Measurements from ENCODE around the gene OSBP.
"Not testable (repeated sequence)": the region's sequence is repeated elsewhere in the genome, so short reads cannot be mapped to it uniquely, and the experiment has no call there.

OSBP gene, protein sequence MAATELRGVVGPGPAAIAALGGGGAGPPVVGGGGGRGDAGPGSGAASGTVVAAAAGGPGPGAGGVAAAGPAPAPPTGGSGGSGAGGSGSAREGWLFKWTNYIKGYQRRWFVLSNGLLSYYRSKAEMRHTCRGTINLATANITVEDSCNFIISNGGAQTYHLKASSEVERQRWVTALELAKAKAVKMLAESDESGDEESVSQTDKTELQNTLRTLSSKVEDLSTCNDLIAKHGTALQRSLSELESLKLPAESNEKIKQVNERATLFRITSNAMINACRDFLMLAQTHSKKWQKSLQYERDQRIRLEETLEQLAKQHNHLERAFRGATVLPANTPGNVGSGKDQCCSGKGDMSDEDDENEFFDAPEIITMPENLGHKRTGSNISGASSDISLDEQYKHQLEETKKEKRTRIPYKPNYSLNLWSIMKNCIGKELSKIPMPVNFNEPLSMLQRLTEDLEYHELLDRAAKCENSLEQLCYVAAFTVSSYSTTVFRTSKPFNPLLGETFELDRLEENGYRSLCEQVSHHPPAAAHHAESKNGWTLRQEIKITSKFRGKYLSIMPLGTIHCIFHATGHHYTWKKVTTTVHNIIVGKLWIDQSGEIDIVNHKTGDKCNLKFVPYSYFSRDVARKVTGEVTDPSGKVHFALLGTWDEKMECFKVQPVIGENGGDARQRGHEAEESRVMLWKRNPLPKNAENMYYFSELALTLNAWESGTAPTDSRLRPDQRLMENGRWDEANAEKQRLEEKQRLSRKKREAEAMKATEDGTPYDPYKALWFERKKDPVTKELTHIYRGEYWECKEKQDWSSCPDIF

DNA sequence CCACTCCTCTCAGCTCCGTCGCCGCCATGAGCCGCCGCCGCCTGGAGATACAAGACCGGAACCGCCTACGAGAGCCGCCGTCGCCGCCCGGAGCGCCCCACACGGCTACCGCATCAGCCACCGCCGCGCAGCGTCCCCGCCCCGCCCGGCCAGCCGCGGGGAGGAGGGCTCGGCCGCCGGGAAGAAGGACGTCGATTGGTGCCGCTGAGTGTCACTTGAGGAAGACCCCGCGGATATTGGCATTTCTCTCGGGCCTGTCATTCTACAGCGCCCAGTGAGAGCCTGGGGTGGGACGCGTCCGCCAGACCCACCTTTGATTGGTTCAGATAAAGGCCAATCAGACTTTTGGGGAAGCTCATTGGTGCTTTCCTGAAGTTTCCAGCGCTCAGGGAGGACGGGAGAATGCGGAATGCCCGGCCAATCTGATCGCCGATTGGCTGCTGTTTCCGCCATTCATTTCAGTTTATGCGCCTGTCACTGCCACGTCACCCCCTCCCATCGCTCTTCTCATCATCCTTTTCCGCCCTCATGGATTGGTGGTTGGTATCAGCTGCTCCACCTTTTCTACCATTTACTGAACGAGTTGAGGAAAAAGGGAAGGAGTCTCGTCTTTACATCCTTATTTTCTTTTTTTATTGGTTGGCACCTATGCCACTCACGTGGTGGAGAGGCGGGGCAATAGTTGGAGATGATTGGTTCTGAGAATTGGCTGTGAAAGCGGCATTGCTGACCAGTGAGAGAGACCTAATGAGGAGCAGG, at the start of gene OSBP:
OSBP (minus strand) TSS at position 138 of the 759 bp plus-strand sequence; CDS start at position 28, 110 bp downstream.
- DNase-seq (ENCODE audit: low read depth in 3 of 3, low spot score in 1 of 3) = peak; percentile 87 to 96 (median 95)

DNA sequence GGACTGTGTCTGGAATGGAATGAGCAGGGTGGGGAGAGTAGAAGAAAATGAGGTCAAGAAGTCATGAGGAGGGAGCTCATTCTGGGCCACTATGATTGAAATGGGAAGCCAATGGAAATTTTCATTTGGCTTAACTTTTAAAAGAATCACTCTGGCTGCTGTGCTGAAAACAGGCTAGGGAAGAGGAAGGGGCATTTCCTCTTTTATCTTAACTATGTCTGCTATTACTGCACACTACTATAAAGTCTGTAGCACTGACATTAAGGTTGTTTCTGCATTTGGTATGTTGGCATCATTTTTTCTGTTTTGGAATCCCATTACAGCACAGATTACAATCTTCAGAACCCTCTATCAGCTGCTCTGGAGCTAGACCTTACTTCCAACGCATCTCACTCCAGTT, 45.0 kb upstream of the OSBP start:
- DNase-seq (ENCODE audit: low read depth in 3 of 3, low spot score in 1 of 3) = no peak

DNA sequence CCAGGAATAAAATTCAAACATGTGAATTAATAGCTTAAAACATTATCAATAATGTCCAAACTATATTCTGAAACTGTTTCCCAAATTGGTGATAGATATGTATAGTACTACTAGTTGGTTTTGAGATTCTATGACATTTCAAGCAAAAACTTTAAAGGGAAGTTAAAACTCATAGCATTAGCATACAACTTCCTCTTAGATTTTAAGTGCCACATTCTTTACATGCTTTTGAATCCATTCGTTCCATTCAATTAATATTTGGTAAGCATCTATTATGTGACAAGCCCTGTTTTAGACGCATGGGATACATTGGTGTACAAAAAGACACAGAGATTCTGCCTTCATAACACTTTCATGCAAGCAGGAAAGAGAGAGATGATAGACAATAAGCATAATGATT, 44.4 kb upstream of the OSBP start:
- no peak for DNase-seq (ENCODE audit: low read depth in 3 of 3, low spot score in 1 of 3)

DNA sequence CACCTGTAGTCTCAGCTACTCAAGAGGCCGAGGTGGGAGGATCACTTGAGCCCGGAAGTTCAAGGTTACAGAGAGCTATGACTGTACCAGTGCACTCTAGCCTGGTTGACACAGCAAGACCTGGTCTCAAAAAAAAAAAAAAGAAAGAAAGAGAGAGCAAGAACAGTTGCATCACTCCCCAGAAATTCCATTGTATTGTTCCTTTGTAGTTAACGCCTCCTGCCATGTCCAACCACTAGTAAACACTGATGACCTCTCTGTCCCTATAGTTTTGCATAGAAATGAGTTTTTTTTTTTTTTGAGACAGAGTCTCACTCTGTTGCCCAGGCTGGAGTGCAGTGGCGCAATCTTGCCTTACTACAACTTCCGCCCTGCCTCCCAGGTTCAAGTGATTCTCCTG, 42.5 kb upstream of the OSBP start:
- no peak for DNase-seq (ENCODE audit: low read depth in 3 of 3, low spot score in 1 of 3)

DNA sequence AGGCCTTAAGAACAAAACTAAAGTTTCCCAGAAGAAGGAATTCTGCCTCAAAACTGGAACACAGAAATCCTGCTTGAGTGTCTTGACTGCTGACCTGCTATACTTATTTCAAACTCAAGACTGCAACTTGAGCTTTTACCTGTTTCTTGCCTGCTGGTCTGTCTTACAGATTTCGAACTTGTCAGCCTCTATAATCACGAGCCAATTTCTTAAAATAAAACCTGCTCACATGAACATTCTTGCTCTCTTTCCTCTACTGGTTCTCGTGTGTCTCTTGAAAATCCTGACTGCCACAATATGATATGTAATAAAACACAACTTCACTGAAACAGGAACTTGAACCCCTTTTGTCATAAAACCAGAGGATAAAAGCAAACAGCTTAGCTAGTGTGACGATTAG, 39.3 kb upstream of the OSBP start:
- no peak for DNase-seq (ENCODE audit: low read depth in 3 of 3, low spot score in 1 of 3)

DNA sequence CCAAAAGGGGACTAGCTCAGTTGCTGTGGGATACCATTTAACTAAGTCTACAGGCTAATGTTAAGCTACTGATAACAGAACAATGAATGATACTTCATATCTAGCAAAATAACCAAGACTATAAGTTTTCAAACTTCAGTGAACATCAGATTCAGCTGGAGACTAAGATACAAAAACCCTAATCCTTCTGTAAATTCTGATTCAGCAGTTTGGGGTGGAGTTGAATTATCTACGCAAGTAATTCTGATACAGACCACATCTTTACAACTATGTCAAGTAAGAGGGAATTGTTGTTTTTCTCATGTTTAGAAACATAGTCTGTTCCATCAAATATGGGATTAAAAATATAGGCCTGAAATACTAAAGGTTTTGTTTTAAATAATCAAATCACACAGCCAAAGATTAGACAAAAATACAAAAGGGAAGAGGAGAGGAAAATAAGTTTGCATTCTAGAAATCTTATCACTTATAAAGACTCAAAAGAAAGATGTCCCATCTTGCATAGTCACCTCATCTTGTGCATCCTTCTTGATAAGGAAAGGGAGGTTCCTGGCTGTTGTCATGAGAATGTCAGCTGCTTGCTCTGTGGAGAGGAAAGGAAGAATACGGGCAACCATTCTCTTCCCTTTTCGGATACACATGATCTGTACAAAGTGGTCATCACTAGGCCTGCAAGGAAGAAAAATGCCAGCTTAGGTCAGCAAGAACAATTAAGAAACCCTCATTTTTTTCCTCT, 31.8 kb upstream of the OSBP start:
- no peak for DNase-seq (ENCODE audit: low read depth in 3 of 3, low spot score in 1 of 3)

DNA sequence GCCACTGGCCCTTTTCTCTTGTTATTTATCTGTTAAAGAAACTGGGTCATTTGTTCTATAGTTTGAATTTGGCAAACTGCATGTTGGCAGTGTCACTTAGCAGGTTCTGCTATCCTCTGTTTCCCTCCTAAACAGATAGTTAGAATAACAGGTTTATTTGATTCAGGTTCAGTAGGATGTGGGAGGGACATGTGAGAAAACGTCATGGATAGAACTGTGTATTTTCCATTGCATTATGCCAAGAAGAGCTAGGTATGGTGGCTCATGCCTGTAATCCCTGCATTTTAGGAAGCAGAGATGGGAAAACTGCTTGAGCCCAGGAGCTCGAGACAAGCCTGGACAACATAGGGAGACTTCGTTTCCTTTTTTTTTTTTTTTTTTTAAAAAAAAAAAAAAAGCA, 29.0 kb upstream of the OSBP start:
- DNase-seq (ENCODE audit: low read depth in 3 of 3, low spot score in 1 of 3) = no peak

DNA sequence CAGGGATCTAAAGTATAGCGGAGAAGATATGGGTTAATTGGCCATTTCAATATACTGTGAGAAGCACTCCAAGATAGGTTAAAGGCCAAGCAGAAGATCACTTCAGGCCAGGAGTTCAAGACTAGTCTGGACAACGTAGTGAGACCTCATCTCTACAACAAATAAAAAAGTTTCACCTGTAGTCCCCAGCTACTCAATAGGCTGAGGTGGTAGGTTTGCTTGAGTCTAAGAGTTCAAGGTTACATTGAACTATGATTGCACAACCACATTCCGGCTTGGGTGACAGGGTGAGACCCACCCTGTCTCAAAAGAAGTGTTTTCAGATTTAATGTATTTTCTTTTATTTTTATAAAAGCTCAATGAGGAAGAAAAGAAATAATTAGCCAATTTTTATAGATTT, 27.8 kb upstream of the OSBP start:
- DNase-seq (ENCODE audit: low read depth in 3 of 3, low spot score in 1 of 3) = no peak

DNA sequence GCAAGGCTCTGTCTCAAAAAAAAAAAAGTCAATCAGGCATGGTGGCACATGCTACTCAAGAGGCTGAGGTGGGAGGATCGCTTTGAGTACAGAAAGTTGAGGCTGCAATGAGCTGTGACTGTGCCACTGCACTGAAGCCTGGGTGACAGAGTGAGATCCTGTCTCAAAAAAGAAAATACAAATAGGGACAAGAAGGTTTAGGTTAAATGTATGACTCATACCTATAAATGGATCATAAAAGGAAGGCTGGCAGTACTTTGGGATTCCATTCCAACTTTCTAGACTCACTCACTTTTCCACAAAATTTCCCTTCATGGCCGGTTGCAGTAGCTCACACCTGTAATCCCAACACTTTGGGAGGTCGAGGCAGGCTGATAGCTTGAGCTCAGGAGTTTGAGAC, 25.6 kb upstream of the OSBP start:
- DNase-seq (ENCODE audit: low read depth in 3 of 3, low spot score in 1 of 3) = no peak

DNA sequence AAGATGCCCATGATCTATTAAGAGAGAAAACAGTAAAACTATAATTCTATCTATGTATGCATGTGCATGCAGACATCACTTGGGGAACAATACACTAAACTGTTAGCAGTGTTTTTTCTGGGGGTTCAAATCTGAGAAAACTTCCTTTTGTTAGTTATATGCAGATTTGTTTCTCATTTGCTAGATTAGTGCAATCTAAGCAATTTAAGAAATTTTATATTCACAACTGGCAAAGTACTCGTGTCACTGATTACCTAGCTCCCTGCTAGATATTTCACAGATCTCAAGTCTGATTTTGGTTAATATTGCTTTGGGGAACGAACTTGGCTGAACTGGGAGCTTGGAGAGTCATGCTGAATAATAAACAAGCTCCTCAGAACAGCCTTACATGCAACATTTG, 14.9 kb upstream of the OSBP start:
- no peak for DNase-seq (ENCODE audit: low read depth in 3 of 3, low spot score in 1 of 3)

DNA sequence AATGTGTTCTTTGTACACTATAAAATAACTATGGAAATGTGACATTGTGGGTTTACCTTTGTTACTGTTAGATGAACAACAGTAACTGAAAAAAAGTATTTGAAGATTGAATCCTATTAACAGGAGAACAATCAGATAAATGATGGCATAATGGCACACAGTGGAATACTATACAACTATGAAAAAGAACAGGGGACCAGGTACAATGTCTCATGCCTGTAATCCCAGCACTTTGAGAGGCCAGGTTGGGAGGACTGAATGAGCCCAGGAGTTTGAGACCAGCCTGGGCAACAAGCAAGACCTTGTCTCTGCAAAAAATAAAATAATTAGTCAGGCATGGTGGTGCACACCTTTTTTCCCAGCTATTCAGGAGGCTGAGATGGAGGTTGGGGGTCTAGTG, 14.4 kb upstream of the OSBP start:
- DNase-seq (ENCODE audit: low read depth in 3 of 3, low spot score in 1 of 3) = no peak

DNA sequence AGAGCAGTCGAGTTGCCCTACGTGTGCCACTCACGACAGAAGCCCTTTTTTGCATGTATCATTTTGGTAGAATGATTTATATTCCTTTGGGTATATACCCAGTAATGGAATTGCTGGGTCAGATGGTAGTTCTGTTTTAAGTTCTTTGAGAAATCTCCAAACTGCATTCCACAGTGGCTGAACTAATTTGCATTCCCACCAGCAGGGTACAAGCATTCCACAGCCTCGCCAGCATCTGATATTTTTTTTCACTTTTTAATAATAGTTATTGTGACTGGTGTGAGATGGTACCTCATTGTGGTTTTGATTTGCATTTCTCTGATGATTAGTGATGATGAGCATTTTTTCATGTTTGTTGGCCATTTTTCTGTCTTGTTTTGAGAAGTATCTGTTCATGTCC, 11.4 kb upstream of the OSBP start:
- not testable (repeated sequence) for DNase-seq (ENCODE audit: low read depth in 3 of 3, low spot score in 1 of 3)

DNA sequence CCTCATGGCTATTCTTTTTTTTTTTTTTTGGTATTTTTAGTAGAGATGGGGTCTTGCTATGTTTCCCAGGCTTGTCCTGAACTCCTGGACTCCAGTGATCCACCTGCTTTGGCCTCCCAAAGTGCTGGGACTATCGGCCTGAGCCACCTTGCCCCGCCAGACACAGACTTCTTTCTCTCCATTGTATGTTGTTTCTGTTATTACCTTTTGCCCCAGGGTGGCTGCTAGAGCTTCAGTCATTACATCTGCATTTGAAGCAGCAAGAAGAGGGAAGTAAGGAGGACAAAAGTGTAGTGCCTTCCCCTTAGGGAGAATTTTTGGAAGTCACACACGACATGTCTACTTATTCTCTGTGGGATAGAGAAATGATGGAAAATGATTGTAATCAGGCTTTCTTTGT, 10.1 kb upstream of the OSBP start:
- DNase-seq (ENCODE audit: low read depth in 3 of 3, low spot score in 1 of 3) = no peak

DNA sequence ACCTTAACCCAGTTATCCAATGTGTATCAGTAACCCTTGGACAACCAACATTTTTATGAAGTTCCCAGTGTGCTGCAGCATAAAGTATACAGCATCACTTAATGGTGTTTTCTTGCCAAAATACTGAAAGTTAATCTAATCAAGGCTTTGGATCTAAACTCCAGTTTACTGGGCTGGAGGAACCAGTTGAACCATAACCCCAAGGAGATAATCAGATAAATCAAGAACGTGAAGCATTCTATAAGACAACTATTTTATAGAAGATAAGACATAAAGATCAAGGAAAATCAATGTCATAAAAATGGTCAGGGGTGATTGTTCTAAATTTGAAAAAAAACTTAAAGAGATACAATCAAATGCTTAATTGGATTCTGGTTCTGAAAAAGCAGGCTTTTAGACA, 2.3 kb upstream of the OSBP start:
- DNase-seq (ENCODE audit: low read depth in 3 of 3, low spot score in 1 of 3) = no peak

DNA sequence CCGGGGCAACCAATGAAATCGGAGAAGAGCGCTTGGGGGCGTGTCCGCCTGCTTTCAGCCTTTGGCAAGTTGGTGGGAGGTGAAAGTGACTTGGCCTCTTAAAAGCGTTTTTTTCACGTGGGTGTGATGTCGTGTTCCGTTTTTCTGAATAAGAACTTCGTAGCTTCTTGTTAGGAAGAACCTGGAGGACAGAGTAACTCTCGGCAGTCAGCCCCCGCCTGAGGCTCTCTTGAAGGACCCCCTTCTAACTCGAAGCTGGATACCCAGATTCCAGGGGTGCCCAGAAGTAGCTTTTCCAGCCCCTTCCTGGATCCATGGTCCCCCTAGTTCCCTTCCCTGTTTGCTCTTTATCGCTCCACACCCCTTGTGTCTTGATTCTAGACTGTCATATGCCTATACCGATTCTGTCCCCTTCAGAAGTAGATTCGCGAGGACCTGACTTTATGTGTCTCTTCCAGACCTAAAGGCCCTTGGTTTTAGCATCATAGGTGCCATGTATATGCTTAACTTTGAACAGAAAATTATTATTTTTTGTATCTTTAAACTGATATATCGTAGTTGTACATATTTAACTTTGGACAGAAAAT, 915 bp upstream of the OSBP start:
- DNase-seq (ENCODE audit: low read depth in 3 of 3, low spot score in 1 of 3) = no peak

DNA sequence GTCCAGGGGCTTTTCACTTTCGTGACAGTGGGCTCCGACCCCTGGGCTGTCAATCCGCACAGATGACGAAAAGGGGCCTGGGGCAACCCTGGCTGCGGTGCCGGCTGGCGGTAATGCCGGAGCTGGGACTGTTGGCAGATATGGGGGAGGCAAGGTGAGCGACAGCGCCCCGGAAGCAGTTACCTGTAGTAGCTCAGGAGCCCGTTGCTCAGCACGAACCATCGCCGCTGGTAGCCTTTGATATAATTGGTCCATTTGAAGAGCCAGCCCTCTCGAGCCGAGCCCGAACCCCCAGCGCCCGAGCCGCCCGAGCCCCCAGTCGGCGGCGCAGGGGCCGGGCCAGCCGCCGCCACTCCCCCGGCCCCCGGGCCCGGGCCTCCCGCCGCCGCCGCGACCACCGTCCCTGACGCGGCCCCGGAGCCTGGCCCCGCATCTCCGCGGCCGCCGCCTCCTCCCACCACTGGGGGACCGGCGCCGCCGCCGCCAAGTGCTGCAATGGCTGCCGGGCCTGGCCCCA, 396 bp downstream of the OSBP start:
- peak in 2 of 3 donors; percentile 27 to 33 for DNase-seq (ENCODE audit: low read depth in 3 of 3, low spot score in 1 of 3)

DNA sequence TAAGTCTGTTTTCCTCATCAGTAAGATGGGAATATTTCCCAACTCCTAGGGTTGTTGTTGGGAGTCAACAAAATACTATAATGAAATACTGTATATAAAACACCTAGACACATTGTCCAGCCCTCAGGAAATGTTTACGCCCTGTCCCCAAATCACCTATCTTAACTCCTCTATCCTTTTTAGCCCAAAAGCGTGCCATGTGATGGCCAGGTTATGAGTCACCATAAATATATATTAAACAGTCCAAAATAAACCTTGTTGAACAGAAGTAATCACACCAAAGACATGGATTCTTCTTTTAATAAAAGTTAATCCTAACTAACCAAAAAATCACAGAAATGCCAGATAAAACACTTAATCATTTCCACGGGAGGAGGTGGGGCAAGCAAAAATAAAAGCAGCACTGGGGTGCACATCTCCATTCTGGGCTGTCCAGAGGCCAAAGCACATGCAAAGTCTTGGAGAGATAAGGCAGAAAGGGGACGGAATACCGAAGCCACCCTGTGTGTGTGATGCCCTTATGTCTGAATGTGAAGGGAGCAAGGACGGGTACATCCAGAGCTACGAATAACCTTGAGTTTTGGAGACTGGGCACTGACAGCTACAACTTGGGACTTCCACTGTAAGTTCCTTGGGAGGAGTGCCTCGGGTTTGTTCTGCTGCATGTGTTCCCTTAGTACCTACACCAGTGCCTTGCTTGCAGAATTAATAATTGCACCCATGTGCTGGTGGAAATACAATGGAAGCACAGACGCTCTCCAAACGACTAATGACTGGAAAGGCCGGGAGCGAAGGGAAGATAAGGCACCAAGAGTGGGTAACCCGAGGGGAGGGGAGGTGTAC, 1.1 kb downstream of the OSBP start:
- DNase-seq (ENCODE audit: low read depth in 3 of 3, low spot score in 1 of 3) = no peak

DNA sequence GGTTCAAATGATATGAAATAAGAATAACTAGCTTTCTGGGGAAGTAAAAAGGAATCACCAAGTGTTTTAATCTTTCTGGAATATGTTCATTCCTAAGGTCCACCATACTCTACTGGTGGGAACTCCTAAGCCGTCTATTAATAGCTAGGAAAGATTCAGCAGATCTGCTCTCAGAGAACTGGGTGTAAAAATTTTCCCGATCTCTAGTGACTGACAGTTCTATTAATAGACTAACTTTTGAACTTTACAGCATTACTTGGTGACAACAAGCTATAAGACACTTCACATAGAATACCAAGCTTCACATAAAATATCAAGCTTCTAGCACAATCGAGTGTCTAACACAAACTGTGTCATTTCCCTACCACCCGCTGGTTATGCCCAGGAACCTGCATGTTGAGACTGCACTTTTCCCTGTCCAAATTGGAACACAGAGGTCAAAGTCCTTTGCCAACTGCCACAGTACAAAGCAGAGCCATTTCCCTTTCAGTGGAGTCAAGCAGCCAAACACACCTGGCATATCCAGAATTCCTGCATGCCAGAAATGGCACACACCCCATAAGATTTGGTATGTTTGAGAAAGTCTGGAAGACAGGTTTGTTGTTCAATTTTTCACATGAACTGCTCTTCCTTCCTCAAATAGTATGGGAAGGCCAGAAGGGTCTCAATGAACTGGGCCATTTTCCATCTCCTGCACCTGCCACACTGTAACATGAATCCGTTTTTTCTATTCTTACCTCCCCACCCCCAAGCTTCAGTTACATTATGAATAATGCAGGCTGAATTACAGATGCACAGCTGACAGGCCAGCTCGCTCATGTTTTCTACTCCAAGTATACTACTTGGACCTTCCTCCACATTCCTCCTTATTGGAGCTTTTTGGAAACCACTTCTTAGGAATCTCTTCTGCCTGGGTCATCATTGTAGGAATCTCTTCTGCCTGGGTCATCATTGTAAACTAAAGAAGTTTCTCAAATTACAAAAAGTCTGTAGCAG, 3.7 kb downstream of the OSBP start:
- DNase-seq (ENCODE audit: low read depth in 3 of 3, low spot score in 1 of 3) = no peak
